Sigmoid colon (tissue), 4 donors: Measurements from ENCODE around the gene ST14.

Experiments
- CTCF ChIP-seq, 4 experiments: fragments of 450-650 bp in 3 of 4; fragments of 200-600 bp in 1 of 4; IDR thresholded peaks; one replicate each; pipeline ENCODE4 v1.5.1; 2016 to 2019; ENCODE audit warnings: antibody characterized with exemption in 4 of 4, mild to moderate bottlenecking in 3 of 4, moderate library complexity in 2 of 4
- EP300 ChIP-seq, 4 donors: sonication (generic); formaldehyde crosslinking; IDR thresholded peaks; one replicate each; pipeline ENCODE4 v1.6.1; 2017; ENCODE audit warnings: antibody characterized with exemption in 4 of 4
- POLR2A ChIP-seq, 2 donors: fragments of 450-650 bp; IDR thresholded peaks; one replicate each; pipeline ENCODE4 v1.6.1; 2016; ENCODE audit warnings: antibody characterized with exemption in 2 of 2, mild to moderate bottlenecking in 2 of 2, moderate library complexity in 2 of 2

DNA sequence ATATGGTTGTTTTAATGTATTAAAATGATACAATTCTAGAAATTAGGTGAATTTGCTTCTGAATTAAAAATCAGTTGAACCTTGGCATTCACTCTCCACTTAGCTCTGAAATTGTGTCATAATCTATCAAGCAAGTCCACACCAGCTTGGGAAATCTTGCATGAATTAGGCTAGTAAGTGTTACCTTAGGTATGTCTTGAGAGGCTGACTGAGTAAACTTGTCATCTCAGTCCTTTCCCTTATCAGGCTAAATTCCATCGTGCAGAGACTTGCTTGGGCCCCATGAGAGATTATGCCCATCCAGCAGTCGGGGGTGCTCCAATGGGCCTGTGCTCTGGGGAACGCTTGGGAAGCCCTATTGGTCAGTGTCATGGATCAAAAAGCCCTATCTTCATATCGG is 33.9 kb upstream of the ST14 start:
- TF ChIP-seq CTCF (IDR thresholded peaks at IDR 0.05) (no peak), POLR2A (IDR thresholded peaks at IDR 0.05) (no peak), EP300 (IDR thresholded peaks at IDR 0.05) (no peak)
